Measurements from ENCODE around the gene INO80D.
"Not testable (repeated sequence)": the region's sequence is repeated elsewhere in the genome, so short reads cannot be mapped to it uniquely, and the experiment has no call there.

Gene INO80D

DNA sequence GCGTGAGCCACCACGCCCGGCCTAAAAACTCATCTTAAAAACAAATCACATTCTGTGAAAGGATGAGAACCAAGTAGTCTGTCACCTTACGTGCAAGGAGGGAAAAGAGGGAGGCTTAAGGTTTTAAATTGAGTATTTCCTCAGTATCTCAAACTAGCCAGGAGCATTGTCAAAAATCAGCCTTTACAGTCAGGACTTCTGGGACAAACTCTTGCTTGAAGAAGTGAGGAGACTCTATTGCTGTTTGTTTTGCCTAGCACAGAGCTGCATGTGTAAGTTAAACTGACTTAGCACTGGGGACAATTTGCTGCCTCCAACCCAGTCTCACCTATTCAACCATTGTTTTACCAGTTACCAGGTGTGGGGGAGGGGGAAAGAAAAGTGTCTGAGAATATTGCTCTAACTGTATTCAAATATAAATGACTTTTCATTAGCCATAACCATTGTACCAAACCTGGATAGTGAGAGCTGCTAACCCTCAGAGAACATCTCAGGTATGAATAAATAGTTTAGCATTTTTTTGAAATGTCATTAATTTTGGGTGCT lies 3.6 kb downstream of the INO80D start:
- DNase-seq = no peak

DNA sequence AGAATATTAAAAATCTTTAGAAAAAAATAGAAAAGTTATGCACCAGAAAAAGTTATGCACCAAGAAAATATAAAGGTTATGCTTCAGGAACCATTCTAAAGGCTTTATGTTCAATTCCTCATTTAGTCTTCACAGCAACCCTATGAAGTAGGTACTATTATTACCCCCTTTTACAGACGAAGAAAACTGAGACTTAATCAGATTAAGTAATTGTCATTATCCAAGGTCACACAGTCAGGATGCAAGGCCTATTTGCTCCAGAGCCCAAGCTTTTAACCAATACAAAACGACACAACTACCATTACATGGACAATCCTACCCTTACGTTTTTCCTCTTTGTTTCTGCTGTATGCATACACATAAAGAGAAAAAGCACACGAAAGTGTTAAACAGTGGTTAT lies 5.0 kb downstream of the INO80D start:
- no peak for DNase-seq

DNA sequence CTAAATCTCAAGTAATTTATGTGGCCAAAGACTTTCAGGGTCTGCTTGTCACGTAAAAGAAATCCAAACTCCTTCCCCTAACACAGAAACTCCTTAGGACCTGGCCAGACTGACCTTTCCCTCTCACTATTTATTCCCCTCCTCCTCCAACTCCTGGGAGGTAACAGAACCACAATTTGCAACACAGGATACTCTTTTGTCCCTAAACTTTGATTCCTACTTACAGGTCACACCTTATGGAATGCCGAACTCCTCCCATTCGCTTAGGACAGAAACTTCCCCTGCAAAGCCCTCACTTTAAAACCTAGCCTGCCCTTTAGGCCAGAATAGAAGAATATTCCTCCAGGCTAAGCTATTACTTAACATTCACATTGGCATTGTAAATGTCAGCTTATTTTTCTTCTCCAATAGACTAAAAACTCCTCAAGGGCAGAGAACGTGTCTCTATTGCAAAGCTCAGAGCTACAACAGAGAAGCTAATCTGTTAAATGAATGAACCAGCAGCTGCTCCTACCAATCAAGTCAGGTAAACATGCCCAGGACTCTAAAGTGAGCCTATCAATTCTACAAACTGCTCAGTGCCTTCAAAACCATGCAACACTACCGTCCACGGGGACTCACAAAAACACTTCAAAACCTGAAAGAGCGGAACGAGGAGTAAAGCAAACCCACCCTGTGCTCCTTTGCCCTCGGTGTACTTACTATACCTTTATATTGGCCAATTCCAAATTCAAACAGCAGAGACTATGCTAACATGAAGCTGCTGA lies 6.1 kb downstream of the INO80D start:
- no peak for DNase-seq

DNA sequence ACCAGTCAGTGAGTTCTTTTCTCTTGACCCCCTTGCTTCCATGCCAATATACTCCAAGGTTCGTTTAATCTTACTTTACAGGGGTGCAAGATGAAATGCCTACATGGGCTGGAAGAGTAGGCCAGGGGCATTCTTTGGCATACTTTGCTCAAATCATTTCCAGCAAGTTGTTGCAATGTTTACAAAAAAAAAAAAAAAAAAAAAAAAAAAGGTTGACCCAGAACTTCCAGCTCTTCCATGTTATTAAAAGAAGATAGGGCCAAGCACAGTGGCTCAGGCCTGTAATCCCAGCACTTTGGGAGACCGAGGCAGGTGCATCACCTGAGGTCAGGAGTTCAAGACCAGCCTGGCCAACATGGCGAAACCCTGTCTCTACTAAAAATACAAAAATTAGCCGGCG lies 8.1 kb downstream of the INO80D start:
- DNase-seq = not testable (repeated sequence)

DNA sequence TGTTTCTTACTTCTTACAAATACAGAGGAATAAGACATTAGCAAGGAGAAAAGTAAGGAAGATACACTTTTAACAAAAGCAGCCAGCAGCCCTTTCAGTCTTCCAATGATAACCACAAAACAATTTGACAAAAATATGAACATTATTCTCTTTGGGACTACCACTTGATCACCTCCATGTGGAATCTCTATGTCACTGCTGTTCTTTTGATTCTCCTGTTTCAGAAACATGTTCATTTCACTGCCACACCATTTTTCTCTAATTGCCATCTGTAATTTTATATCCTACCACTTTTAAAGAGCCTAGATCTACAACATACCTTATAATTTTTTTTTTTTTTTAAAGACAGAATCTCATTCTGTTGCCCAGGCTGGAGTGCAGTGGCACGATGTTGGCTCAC lies 10.9 kb downstream of the INO80D start:
- no peak for DNase-seq

DNA sequence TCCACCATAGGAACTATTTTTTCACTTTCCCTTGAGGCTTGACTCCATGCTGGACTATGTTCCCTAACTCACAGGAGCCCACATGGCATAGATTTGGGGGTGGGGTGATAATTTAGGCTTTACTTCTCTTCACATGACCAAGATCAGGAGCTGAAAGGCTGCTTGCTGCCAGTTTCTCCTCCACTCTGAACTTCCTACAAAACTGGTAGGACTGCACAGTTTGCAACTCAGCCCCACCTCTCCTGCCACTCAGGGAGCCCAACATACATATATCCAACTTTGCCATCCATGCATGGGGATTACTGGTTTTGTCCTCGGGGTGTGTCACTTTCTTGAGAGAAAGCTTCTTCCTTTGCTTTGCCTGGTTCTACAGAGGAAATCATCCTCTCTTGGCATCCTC lies 14.2 kb downstream of the INO80D start:
- DNase-seq = no peak

DNA sequence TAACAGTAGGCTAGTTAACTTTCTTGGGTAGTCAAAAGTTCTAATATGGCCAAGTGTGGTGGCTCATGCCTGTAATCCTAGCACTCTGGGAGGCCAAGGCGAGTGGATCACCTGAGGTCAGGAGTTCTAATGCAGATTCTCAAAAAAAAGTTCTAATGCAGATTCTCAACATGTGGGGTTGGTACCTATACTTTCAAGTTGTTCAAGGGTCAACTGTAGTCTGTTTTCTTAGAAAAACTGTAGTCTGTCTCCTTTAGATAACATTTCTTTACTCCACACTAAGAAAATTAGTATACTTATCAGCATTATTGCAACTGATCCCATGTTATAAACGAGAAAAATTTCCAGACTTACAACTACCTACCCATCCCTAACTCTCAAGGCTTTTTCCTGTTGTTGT lies 16.6 kb downstream of the INO80D start:
- DNase-seq = no peak

DNA sequence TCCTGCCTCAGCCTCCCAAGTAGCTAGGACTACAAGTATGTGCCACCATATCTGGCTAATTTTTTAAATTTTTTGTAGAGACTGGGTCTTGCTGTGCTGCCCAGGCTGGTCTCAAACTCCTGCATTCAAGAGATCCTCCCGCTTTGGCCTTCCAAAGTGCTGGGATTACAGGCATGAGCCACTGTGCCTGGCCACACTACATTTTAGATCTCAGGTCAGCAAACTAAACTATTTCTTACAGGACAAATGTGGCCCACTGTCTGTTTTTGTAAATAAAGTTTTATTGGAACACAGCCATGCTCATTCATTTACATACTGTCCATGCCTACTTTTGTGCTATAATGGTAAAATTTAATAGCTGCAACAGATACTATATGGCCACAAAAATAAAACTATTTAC lies 17.8 kb downstream of the INO80D start:
- no peak for DNase-seq

DNA sequence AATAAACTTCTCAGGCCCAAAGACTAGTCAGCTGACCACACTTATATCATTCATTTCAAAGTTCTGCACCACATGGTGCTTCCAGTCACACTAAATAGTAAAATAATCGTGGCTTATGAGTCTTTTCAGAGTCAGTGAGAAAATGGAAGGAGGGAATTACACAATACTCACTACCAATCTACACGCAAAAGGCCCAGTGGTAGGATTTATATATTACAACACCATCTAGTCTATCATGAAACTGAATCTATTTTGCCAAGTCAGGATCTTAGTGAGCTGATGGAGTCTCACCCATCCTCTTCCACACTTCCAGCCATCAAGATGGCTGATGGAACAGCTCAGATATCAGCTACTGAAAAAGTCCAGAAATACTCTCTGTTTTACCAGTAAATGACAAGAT lies 21.9 kb downstream of the INO80D start:
- no peak for DNase-seq

DNA sequence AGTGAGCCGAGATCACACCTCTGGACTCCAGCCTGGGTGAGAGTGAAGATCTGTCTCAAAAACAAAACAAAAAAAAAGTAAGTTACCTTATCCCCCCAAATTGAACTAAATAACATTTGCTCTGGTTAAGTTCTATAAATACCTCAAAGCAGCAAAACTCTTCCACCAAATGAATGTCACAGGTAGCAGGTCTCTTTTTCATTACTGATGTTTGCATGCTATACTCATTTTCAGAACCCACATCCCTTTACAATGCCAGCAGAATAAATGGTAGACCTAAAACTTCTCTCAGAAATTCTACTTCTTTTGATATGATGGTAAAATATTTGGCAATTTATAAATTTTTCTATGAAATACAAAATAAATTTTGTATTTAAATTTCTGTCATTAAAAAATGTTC lies 22.3 kb downstream of the INO80D start:
- DNase-seq = no peak

DNA sequence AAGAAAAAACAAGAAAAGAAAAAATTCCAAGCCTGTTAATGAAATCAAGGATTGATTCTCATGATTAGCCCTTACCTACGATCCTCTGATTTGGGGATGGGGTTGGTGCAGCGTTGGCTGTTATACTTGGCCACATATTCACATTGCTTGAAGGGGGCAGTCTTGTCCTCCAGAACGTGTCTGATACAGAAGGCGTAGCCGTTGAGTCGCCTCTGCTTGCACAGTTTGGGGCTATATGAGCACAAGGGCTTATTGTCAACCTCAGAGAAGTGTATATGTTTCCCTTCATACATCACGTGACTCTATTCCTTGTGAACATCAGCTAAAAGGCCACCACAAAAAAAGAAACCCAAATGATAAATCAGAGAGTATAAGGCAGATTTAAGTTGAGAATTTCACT lies 23.2 kb downstream of the INO80D start:
- DNase-seq = no peak

DNA sequence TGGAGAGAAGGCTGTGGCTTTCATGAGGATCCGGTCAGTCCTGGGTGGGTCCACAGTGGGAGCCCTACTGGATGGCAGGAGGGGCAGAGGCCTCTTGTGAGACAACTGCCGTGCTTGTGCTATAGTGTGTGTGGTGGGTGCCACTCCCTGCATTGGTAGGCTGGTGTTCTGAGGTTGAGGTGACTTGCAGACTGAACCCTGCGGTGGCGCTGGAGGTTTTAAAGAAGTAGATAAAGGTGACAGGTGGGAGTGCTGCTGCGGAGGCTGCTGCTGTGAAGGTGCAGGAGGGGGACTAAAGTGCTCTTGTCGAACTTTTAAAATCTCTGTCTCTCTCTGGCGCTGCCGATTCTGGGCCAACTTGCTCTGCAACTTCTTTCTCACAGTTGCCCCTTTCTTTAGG lies 29.7 kb downstream of the INO80D start:
- DNase-seq = no peak

DNA sequence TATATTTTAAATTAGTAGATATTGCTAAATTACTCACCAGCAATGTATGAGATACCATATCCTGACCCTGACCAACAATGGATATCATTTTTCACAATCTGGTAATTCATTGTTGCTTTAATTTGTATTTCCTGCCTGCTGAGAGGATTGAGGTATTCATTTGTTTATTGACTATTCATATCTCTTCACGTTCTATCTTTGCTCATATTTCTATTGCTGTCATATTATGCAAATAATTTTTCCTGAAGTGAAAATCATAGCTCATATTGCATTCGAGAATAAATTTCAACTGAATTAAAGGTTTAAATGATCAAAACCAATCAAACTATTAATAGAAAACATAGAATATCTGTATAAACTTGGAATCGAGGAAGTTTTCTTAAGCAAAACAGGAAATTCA lies 31.0 kb downstream of the INO80D start:
- no peak for DNase-seq

DNA sequence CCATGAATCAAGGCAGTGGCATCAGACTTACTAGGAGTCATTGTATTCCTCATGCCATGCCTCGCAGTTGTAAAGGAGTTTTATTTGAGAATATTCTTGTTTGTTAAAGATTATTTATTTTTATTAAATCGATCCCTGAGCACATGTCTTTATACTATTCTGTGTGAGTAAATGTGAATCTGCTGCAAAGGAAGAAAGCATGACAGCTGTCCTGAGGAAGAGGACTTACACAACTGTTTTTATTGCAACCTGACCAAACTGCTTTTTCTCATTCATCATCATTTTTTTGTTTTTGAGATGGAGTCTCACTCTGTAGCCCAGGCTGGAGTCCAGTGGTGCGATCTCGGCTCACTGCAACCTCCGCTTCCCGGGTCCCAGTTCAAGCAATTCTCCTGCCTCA lies 34.1 kb downstream of the INO80D start:
- DNase-seq = no peak

DNA sequence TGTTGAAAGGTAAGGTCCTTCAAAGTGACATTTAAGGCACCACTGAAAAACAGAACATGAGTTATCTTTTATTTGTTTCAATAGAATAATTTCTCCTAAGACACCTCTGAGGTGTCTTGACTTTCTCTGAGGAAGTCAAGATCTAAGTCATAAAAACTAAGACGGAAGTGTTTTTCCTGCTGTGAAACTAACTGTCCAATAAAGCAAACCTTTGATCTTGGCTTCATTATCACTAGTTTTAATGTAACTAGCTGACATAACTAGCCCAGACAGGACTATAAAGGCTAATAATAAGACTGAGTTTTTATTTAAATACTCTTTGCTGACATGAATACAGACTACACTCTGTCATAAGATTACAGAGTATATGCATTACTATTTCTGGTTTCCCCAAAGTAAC lies 36.6 kb downstream of the INO80D start:
- no peak for DNase-seq

DNA sequence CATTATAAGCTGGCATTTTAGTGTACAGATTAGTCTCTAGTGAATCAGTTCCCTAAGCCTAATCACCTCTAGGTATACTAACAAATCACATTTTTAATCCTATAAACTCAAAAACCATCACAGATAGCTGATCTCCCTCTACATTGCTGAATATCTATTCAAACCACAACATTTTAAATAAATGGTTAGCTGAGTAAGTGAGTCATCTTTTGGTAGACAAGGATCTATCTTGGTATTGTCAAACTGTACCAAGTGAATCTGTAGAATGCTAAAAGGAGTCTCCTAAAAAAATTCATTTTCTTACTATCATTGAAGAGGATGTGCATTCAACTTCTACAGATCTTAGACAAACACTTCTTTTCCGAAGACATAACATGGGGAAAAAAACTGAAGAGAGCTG lies 40.7 kb downstream of the INO80D start:
- DNase-seq = no peak

DNA sequence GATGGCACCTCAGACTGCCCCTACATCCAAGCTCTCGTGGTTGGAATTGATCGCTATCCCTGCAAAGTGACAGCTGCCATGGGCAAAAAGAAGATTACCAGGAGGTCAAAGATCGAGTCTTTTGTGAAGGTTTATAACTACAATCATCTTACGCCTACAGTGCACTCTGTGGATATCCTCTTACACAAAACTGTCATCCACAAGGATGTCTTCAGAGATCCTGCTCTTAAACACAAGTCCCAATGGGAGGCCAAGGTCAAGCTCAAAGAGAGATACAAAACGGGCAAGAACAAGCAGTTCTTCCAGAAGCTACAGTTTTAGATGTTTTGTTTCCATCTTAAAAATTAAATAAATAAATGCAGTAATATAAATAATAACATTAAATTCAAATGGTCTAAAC lies 45.4 kb downstream of the INO80D start:
- DNase-seq = no peak

DNA sequence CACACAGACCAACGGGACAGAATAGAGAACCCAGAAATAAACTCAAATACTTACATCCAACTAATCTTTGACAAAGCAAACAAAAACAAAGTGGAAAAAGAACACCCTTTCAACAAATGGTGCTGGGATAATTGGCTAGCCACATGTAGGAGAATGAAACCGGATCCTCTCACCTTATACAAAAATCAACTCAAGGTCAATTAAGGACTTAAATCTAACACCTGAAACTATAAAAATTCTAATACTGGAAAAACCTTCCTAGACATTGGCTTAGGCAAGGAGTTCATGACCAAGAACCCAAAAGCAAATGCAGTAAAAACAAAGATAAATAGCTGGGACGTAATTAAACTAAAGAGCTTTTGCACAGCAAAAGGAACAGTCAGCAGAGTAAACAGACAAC lies 50.6 kb downstream of the INO80D start:
- DNase-seq = not testable (repeated sequence)

DNA sequence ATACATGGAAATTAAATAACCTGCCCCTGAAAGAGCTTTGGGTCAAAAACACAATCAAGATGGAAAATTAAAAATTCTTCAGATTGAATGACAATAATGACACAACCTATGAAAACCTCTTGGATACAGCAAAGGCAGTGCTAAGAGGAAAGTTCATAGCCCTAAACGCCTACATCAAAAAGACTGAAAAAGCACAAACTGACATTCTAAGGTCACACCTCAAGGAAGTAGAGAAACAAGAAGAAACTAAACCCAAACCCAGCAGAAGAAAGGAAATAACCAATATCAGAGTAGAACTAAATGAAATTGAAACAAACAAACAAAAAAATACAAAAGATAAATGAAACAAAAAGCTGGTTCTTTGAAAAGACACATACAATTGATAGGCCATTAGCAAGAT lies 52.5 kb downstream of the INO80D start:
- not testable (repeated sequence) for DNase-seq

DNA sequence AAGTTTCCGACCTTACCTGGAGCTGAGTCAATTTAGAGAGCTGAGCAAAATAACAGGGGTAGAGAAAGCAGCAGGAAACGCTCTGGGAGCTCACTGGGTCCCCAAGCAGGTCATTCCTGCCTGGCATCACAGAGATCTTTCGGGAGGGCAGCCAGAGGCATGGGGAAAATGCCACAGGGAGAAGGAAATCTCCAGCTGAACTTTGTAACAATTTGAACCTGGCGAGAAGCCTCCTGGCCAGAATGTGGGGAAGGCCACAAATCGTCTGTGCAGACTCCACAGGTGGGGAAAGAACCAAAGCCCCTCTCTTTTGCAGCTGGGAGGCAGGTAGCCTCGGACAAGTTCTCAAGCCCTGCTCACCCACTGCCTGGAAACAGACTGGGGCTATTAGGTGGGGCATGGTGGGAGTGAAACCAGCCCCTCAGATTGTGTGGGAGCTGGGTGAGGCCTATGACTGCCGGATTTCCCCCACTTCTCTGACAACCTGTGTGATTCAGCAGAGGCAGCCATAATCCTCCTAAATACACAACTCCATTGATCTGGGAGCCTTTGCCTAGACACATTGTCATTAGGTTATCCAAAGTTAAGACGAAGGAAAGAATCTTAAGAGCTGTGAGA lies 53.9 kb downstream of the INO80D start:
- no peak for DNase-seq

DNA sequence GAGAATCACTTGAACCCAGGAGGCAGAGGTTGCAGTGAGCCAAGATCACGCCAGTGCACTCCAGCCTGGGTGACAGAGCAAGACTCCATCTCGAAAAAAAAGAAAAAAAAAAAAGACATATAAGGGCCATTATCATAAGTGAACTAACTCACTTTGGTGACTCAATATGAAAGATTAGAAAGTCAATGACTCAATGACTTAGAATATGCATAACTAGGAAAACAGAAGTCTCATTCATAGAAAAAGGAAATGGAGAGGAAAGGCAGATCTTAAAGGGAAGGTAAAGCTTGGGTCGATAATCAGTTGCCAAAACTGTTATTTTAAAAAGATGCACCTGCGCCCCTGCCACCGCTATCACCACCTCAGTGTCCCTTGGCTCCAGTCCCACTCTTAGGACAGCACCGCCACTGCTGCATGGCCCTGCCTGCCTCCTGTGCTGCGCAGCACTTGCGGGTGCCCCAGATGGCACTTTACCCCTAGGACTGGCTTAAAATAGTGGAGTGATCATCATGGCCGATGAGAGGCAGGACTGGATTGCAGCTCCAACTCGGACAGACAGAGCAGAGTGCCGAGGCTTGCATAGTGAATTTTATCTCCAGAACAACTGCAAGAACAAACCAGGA lies 54.7 kb downstream of the INO80D start:
- no peak for DNase-seq

DNA sequence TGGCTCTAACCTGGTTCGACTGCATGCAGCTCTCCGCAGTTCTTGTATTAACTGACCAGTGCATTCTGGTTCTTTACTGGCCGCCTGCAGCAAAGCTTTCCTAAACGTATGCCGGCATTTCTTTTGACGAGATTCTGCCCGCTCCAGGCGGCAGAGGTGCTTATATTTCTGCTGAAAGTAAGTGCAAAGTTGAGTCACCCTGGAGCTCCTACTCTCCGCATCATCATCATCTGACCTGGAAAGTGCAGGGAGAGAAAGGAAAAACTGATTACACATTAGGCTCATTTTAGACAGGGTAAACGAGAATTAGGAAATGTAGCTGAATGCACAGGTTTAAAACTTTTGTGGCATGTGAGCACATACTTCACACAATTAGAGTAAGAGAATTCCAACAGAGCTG lies 57.9 kb downstream of the INO80D start:
- no peak for DNase-seq

DNA sequence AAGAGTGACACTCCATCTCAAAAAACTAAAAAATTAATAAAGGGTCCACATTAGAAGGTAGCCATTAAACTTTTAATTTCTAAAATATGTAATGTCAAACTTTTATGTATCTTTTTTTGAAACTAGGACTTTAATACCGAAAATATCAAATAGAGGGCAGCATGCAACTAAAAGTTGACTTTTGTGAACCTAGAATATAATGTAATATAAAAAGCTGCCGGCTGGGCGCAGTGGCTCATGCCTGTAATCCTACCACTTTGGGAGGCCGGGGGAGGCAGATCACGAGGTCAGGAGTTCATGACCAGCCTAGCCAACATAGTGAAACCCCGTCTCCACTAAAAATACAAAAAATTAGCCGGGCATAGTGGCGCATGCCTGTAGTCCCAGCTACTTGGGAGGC lies 62.8 kb downstream of the INO80D start:
- no peak for DNase-seq

DNA sequence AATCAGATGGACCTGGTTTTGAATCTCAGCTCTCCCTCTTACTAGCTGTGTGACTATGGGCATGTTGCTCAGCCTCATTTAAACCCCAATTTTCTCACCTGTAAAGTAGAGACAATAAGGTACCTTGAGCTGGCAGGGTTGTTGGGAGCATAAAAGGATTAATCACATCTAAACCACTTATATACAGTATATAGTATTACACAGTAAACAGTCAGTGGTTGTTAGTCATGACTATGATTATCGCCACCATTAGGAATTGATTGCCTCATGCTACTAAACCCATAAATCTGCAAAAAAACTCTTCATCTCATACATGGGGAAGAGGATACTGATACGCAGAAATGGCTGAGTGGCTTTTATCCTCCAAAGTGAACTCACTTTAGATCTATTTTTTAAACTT lies 65.8 kb downstream of the INO80D start:
- no peak for DNase-seq
